Omental fat pad (tissue), 4 donors: ENCODE results near the gene TANK. TPM values are rescaled to one million over a fixed set of nuclear protein-coding genes. Genes with fewer than 3 reads are reported as not detected.
"Not testable (repeated sequence)": the region's sequence is repeated elsewhere in the genome, so short reads cannot be mapped to it uniquely, and the experiment has no call there.

Experiments
- ATAC-seq: fragments of 150-250 bp; one replicate; pipeline ENCODE4 v1.9.1; 2016; ENCODE audit warnings: mild to moderate bottlenecking, moderate library complexity; ENCODE audit not compliant: low FRiP score
- DNase-seq: peaks from one replicate; pipeline ENCODE4 v3.0.0-alpha.2; 2019; ENCODE audit warnings: low spot score
- total RNA-seq, 4 donors: library from RNA; depleted of rRNA; stranded (reverse); fragments of >200 nt; gene quantifications; one replicate each; pipeline ENCODE4 v1.1.0, GENCODE V29; 2016
- TF ChIP-seq, protein P1 (sequence below), 3 donors: fragments of 450-650 bp; IDR thresholded peaks; one replicate each; pipeline ENCODE4 v1.5.1; 2016 to 2017; ENCODE audit warnings: antibody characterized with exemption in 3 of 3, mild to moderate bottlenecking in 3 of 3, moderate library complexity in 2 of 3

TANK gene
- total RNA-seq, 4 donors from 2014 or later: 102 to 143 (median 121) TPM

DNA sequence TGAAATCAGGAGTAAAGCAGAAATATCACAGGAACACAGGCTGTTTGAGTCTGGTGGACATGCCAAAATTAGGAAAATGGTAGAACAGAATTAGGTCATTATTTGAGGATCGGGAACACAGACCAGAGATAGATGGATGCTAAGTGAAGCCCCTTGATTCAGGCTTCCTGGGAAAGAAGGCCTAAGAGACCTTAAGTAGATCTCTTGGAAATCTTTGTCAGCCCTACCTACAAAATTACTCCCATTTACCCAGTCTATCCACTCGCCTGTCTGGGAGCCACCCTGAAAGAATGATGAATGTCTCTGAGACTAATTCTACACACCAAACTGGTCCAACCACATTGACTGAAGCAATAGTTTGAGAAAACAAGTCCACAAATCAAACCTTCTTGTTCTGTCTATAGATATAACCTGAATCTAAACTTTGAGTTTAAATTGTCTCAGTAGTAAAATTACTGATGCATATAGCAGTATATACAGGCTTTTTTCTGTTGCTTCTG is 36.6 kb upstream of the TANK start:
- TF ChIP-seq, protein P1, sequence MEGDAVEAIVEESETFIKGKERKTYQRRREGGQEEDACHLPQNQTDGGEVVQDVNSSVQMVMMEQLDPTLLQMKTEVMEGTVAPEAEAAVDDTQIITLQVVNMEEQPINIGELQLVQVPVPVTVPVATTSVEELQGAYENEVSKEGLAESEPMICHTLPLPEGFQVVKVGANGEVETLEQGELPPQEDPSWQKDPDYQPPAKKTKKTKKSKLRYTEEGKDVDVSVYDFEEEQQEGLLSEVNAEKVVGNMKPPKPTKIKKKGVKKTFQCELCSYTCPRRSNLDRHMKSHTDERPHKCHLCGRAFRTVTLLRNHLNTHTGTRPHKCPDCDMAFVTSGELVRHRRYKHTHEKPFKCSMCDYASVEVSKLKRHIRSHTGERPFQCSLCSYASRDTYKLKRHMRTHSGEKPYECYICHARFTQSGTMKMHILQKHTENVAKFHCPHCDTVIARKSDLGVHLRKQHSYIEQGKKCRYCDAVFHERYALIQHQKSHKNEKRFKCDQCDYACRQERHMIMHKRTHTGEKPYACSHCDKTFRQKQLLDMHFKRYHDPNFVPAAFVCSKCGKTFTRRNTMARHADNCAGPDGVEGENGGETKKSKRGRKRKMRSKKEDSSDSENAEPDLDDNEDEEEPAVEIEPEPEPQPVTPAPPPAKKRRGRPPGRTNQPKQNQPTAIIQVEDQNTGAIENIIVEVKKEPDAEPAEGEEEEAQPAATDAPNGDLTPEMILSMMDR (IDR thresholded peaks at IDR 0.05): no peak
- DNase-seq (no peak), ATAC-seq (no peak)

GRCh38 chr2:161124201-161124600 is 36.0 kb upstream of the TANK start:
- DNase-seq (no peak), ATAC-seq (no peak)
- TF ChIP-seq, protein P1 (IDR thresholded peaks at IDR 0.05): no peak

DNA sequence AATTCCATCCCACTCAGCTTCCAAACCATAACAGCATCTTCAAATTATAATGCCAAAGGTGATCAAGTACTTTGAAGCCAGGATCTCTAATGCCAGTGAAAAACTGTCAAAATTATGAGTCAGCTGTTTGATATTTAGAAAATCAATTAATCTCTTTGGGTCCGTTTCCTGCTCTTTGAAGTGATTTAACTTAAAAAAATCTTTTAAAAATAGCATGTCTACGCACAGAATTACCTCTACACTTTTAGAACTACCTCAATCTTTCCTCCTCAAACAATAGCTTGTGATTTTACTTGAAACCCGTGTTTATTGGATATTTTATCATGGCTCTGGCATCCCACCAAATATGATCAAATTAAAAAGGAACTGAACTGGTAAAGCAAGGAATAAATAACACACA is 31.3 kb upstream of the TANK start:
- DNase-seq (no peak), ATAC-seq (no peak)
- TF ChIP-seq, protein P1 (IDR thresholded peaks at IDR 0.05): no peak

DNA sequence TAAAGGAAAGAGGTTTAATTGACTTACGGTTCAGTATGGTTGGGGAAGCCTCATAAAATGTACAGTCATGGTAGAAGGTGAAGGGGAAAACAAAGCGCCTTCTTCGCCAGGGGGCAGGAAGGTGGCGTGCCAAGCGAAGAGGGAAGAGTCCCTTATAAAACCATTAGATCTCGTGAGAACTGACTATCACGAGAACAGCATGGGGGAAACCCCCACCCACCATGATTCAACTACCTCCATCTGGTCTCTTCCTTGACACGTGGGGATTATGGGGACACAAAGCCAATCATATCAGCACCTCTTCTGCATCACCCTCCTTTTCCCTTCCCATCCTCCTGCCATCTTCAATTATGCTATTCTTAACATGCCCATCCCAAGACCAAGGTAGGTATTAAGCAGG is 29.9 kb upstream of the TANK start:
- ATAC-seq: no peak
- no peak for DNase-seq
- TF ChIP-seq, protein P1 (IDR thresholded peaks at IDR 0.05): no peak

DNA sequence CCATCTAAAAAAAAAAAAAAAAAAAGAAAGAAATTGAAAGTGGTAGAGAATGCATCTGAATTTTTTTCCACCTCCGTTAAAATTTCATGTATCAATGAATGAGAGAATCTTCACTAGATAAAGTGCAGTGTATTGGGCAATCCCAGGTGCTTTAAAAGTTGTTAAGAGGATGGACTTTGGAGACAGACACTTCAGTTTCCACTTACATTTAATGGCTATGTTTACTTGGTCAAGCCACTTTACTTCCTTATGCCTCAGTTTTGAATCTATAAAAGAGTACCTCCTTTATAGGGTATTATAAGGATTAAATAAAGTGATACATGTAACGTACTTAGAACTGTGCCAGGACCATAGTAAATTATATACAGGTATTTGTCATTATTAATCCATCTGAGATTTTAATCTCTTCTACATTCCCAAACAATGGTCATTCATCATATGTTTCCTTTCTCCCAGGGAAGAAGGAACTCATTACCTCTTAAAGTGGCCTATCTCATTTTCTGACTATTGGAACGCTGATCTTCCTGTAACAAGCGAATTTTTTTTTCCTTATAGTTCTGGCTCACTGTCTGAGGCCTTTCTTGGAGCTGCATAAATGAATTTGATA is 29.1 kb upstream of the TANK start:
- DNase-seq (no peak), ATAC-seq (no peak)
- TF ChIP-seq, protein P1 (IDR thresholded peaks at IDR 0.05): no peak

DNA sequence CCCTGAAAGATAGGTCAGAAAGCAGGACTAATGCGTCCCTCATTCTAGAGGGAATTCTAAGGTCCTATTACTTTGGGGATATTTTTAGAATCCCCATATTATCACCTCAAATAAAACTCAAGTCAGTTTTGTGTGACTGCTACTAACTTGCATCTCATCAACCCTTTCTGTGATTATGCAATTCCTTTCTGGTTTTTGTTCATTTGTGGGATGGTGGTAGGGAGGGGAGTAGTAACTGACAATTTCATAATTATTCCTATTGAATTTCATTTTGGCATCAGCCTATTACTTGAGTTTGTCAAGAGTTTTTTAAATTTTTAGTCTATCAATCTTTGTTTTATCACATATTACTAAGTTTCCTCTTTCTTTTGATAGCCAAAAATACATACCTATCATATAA is 28.4 kb upstream of the TANK start:
- TF ChIP-seq, protein P1 (IDR thresholded peaks at IDR 0.05): no peak
- DNase-seq (no peak), ATAC-seq (no peak)

- not testable (repeated sequence) for DNase-seq, ATAC-seq
Measured at GRCh38 chr2:161132384-161132783, 27.8 kb upstream of the TANK start.
